ENCODE data around the gene CLN6.
A peak's percentile ranks its signal among the peaks of the same experiment; 100 is the strongest.
"Not testable (repeated sequence)": the region's sequence is repeated elsewhere in the genome, so short reads cannot be mapped to it uniquely, and the experiment has no call there.

Gene CLN6

GRCh38 chr15:68186671-68187397, 42.7 kb downstream of the CLN6 start:
- FAIRE-seq, result no peak

- FAIRE-seq, result no peak
These were observed 44.7 kb downstream of the CLN6 start for GRCh38 chr15:68184616-68185480.

GRCh38 chr15:68183616-68184315, 45.8 kb downstream of the CLN6 start:
- no peak for FAIRE-seq

- no peak for FAIRE-seq
These were observed 51.8 kb downstream of the CLN6 start for GRCh38 chr15:68177742-68178141.

- FAIRE-seq, result no peak
These were observed 52.9 kb downstream of the CLN6 start for GRCh38 chr15:68176601-68177000.

- peak; percentile 63 for FAIRE-seq
These were observed 54.0 kb downstream of the CLN6 start for GRCh38 chr15:68175526-68175925.

DNA sequence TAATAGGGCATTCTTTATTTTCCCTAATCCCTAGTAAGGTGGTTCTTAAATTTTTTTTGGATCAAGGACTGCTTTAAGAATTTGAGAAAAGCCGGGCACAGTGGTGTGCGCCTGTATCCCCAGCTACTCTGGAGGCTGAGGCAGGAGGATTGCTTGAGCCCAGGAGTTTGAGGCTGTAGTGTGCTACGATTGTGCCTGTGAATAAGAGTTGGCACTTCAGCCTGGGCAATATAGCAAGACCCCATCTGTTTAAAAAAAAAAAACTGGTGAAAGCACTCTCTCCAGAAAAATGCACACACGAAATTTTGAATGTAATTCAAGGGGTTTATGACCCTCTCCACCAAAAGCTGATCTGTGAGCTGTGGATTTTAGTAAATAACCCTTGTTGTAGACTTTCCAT, 56.4 kb downstream of the CLN6 start:
- FAIRE-seq, result no peak

DNA sequence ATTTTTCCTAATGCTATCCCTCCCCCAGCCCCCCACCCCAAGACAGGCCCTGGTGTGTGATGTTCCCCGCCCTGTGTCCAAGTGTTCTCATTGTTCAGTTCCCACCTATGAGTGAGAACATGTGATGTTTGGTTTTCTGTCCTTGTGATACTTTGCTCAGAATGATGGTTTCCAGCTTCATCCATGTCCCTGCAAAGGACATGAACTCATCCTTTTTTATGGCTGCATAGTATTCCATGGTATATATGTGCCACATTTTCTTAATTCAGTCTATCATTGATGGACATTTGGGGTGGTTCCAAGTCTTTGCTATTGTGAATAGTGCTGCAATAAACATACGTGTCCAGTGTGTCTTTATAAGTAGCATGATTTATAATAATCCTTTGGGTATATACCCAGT, 57.5 kb downstream of the CLN6 start:
- FAIRE-seq, result not testable (repeated sequence)

GRCh38 chr15:68166847-68167246, 62.7 kb downstream of the CLN6 start:
- no peak for FAIRE-seq

DNA sequence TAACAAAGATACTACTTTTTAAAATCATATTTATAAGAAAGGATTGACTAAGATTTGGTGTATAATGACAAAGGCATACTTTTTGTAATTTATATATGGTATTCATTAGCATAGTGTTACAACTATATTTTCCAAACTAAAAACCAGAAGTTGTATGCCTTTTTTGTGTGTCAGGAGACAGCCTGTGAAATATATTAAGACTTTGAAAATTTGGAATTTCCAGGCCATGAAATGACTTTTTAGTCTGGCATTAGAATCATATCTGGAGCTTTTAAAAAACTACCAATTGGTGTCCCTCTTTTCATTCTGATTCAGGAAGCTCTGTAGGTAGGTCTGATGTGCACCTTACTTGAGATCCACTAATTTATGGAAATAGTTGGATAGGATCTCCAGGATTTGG, 66.3 kb downstream of the CLN6 start:
- FAIRE-seq, result no peak

- FAIRE-seq, result no peak
These were observed 71.4 kb downstream of the CLN6 start for GRCh38 chr15:68158046-68158628.

- no peak for FAIRE-seq
These were observed 72.5 kb downstream of the CLN6 start for GRCh38 chr15:68157074-68157473.

Data from G401.6 (cell line).